NCI-H345 treated with DMSO at 0.1 percent for 48 hours (cell line): ENCODE results near the gene MRS2.

Source experiments
- DNase-seq: peaks from one replicate; lab custom pipeline; 2025; ENCODE audit not compliant: unreplicated experiment; lab: John Stamatoyannopoulos, UW

MRS2 gene

DNA sequence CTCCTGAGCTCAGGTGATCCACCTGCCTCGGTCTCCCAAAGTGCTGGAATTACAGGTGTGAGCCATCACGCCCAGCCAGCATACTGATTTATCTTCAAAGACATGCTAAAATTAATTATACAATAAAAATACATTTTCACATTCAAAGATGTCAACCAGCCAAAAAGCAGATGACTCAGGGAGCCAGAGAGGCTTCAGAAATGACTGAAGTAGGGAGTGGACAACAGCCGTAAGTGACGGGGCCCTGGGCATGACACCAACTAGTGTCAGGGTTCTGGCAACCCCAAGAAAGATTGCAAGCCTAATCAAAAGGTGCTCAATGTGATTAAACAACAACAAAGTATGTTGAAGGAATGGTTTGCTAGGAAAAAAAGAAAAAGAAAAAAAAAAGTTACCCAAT is 58.2 kb downstream of the MRS2 start:
- no peak for DNase-seq

GRCh38 chr6:24464253-24465038 is 61.7 kb downstream of the MRS2 start:
- DNase-seq: no peak

- DNase-seq: no peak
Measured at GRCh38 chr6:24469811-24470210, 67.1 kb downstream of the MRS2 start.

DNA sequence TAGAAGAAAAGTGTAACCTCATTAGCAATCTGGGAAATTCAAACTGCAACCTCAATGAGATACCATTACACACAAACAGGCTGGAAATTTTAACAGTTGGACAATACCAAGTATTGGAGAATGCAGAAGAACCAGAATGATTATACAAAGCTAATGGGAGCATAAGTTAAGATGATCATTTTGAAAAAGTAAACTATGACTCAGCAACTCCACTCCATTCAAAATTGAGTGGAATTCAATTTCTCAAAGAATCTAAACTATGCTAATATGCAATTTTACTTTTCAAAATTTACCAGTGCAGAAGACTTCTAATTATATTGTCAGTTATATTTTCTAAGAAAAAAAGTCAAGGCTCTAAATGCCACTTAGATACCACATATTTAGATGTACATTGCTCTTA is 69.4 kb downstream of the MRS2 start:
- DNase-seq: no peak
